Chondrocyte (in vitro differentiated cells): ENCODE measurements around the gene SYPL1. TPM values are rescaled to one million over a fixed set of nuclear protein-coding genes. Genes with fewer than 3 reads are reported as not detected.

ENCODE experiments used
- DNase-seq: peaks from one replicate; pipeline ENCODE4 v3.0.0; 2021; ENCODE audit warnings: mixed read lengths, low spot score
- H3K27ac Mint-ChIP-seq: one replicate; pipeline ENCODE4 v1.8.0; 2021; ENCODE audit warnings: mild to moderate bottlenecking, moderate library complexity, mixed read lengths; ENCODE audit not compliant: unreplicated experiment
- H3K27me3 Mint-ChIP-seq: 2 replicates; pipeline ENCODE4 v1.8.0; 2021; ENCODE audit warnings: low read depth, mixed read lengths
- H3K36me3 Mint-ChIP-seq: 2 replicates; pipeline ENCODE4 v1.8.0; 2021; ENCODE audit warnings: low read depth, mixed read lengths
- H3K4me1 Mint-ChIP-seq: 2 replicates; pipeline ENCODE4 v1.8.0; 2021; ENCODE audit warnings: low read depth, mild to moderate bottlenecking, mixed read lengths
- H3K4me3 Mint-ChIP-seq: one replicate; pipeline ENCODE4 v1.8.0; 2021; ENCODE audit warnings: mild to moderate bottlenecking, moderate library complexity, mixed read lengths; ENCODE audit not compliant: unreplicated experiment
- H3K9me3 Mint-ChIP-seq: 2 replicates; pipeline ENCODE4 v1.8.0; 2021; ENCODE audit warnings: low read depth, mixed read lengths
- CTCF ChIP-seq: fragments of 200-600 bp; sonication (generic); IDR thresholded peaks from 2 replicates; pipeline ENCODE4 v1.5.0; 2021; ENCODE audit warnings: antibody characterized with exemption, mild to moderate bottlenecking, moderate library complexity
- total RNA-seq: library from RNA; stranded (reverse); gene quantifications from 3 replicates; pipeline ENCODE4 v1.2.1, GENCODE V29; 2021

SYPL1 gene
- total RNA-seq, 1 donor from 2014 or later: 71.8 TPM

- peaks cover 17% of the 10 kb centered on the region for H3K4me1 Mint-ChIP-seq
- no peak overlapping the region for H3K27ac Mint-ChIP-seq
- H3K27me3 Mint-ChIP-seq: no peaks in the 10 kb centered on the region
- no peak for TF ChIP-seq CTCF
- DNase-seq: no peak
- H3K4me3 Mint-ChIP-seq: no peak overlapping the region
- no peaks in the 10 kb centered on the region for H3K36me3 Mint-ChIP-seq
- H3K9me3 Mint-ChIP-seq: no peaks in the 10 kb centered on the region
These were observed 39.4 kb downstream of the SYPL1 start for GRCh38 chr7:106072715-106073091.

- no peak overlapping the region for H3K4me3 Mint-ChIP-seq
- no peak for DNase-seq
- no peaks in the 10 kb centered on the region for H3K36me3 Mint-ChIP-seq
- TF ChIP-seq CTCF: no peak
- H3K9me3 Mint-ChIP-seq: no peaks in the 10 kb centered on the region
- H3K27me3 Mint-ChIP-seq: no peaks in the 10 kb centered on the region
- no peak overlapping the region for H3K27ac Mint-ChIP-seq
- H3K4me1 Mint-ChIP-seq: peaks cover 17% of the 10 kb centered on the region
These were observed 40.0 kb downstream of the SYPL1 start for GRCh38 chr7:106071999-106072714.

GRCh38 chr7:106071356-106071998 is 40.6 kb downstream of the SYPL1 start:
- H3K27ac Mint-ChIP-seq: no peak overlapping the region
- H3K4me1 Mint-ChIP-seq: peaks cover 17% of the 10 kb centered on the region
- H3K4me3 Mint-ChIP-seq: no peak overlapping the region
- H3K9me3 Mint-ChIP-seq: no peaks in the 10 kb centered on the region
- H3K36me3 Mint-ChIP-seq: no peaks in the 10 kb centered on the region
- H3K27me3 Mint-ChIP-seq: no peaks in the 10 kb centered on the region
- DNase-seq: no peak
- TF ChIP-seq CTCF: no peak

- Mint-ChIP-seq H3K27me3 (no peaks in the 10 kb centered on the region), H3K4me1 (peaks cover 22% of the 10 kb centered on the region), H3K4me3 (no peak overlapping the region), H3K9me3 (no peaks in the 10 kb centered on the region), H3K27ac (no peak overlapping the region), H3K36me3 (no peaks in the 10 kb centered on the region)
- TF ChIP-seq CTCF: no peak
- no peak for DNase-seq
These were observed 41.4 kb downstream of the SYPL1 start for GRCh38 chr7:106070567-106071254.

- H3K27ac Mint-ChIP-seq: no peak overlapping the region
- peaks cover 28% of the 10 kb centered on the region for H3K4me1 Mint-ChIP-seq
- DNase-seq: no peak
- H3K36me3 Mint-ChIP-seq: no peaks in the 10 kb centered on the region
- no peak overlapping the region for H3K4me3 Mint-ChIP-seq
- H3K9me3 Mint-ChIP-seq: no peaks in the 10 kb centered on the region
- TF ChIP-seq CTCF: no peak
- no peaks in the 10 kb centered on the region for H3K27me3 Mint-ChIP-seq
These were observed 41.9 kb downstream of the SYPL1 start for GRCh38 chr7:106070201-106070551.
